Neural cell (in vitro differentiated cells): ENCODE results near the gene KRTAP10-5. TPM values are rescaled to one million over a fixed set of nuclear protein-coding genes. Genes with fewer than 3 reads are reported as not detected.

ENCODE experiments used
- H2AFZ ChIP-seq: fragments of 200-600, 300-800 bp; sonication (generic), shearing (Covaris generic); 2 replicates; pipeline ENCODE4 v1.6.0; 2014; ENCODE audit warnings: low read depth, mild to moderate bottlenecking, antibody characterized with exemption, low read length, moderate library complexity
- H3F3A ChIP-seq: fragments of 200-600 bp; shearing (Covaris generic); 2 replicates; pipeline ENCODE4 v1.6.1; 2016; ENCODE audit warnings: mild to moderate bottlenecking, moderate library complexity, mixed read lengths, antibody characterized with exemption, low read length; ENCODE audit not compliant: insufficient read depth, poor library complexity, severe bottlenecking
- H3K27ac ChIP-seq: fragments of 200-600, 300-800 bp; sonication (generic), shearing (Covaris generic); 2 replicates; pipeline ENCODE4 v1.5.1; 2014; ENCODE audit warnings: mild to moderate bottlenecking, low read length, moderate library complexity
- H3K27me3 ChIP-seq: fragments of 300-800, 200-600 bp; sonication (generic), shearing (Covaris generic); 2 replicates; pipeline ENCODE4 v1.6.0; 2014; ENCODE audit warnings: mild to moderate bottlenecking, low read depth, low read length, moderate library complexity; ENCODE audit not compliant: insufficient read depth
- H3K36me3 ChIP-seq: fragments of 300-800, 200-600 bp; sonication (generic), shearing (Covaris generic); 2 replicates; pipeline ENCODE4 v1.5.1; 2014; ENCODE audit warnings: mild to moderate bottlenecking, antibody characterized with exemption, low read length, moderate library complexity; ENCODE audit not compliant: insufficient read depth
- H3K4me2 ChIP-seq: fragments of 300-800, 200-600 bp; sonication (generic), shearing (Covaris generic); 2 replicates; pipeline ENCODE4 v1.6.0; 2014; ENCODE audit warnings: mild to moderate bottlenecking, low read length
- H3K4me3 ChIP-seq: fragments of 300-800, 200-600 bp; sonication (generic), shearing (Covaris generic); 2 replicates; pipeline ENCODE4 v1.5.1; 2014; ENCODE audit warnings: mild to moderate bottlenecking, low read length, moderate library complexity
- H3K79me2 ChIP-seq: fragments of 200-600 bp; shearing (Covaris generic); replicated peaks from 2 replicates; pipeline ENCODE4 v1.6.0; 2014; ENCODE audit warnings: mild to moderate bottlenecking, low read length, moderate library complexity; ENCODE audit not compliant: insufficient read depth
- H3K9ac ChIP-seq: fragments of 300-800, 200-600 bp; sonication (generic), shearing (Covaris generic); 2 replicates; pipeline ENCODE4 v1.6.1; 2016; ENCODE audit warnings: mild to moderate bottlenecking, low read length, mixed read lengths
- H3K9me2 ChIP-seq: fragments of 200-600 bp; shearing (Covaris generic); 2 replicates; pipeline ENCODE4 v1.6.1; 2016; ENCODE audit warnings: mild to moderate bottlenecking, low read length, mixed read lengths; ENCODE audit not compliant: insufficient read depth
- H3K9me3 ChIP-seq: fragments of 200-600, 300-800 bp; sonication (generic), shearing (Covaris generic); 2 replicates; pipeline ENCODE4 v1.6.1; 2016; ENCODE audit warnings: mild to moderate bottlenecking, mixed run types, low read length, moderate library complexity, mixed read lengths
- H4K20me1 ChIP-seq: fragments of 200-600 bp; shearing (Covaris generic); 2 replicates; pipeline ENCODE4 v1.6.1; 2016; ENCODE audit warnings: mild to moderate bottlenecking, mixed run types; ENCODE audit not compliant: insufficient read depth
- CTCF ChIP-seq: fragments of 450-650 bp; IDR thresholded peaks from 2 replicates; pipeline ENCODE4 v1.5.1; 2014; ENCODE audit warnings: antibody characterized with exemption, mild to moderate bottlenecking, moderate library complexity; ENCODE audit not compliant: poor library complexity, severe bottlenecking
- EP300 ChIP-seq: fragments of 450-650 bp; conservative IDR thresholded peaks from 2 replicates; pipeline ENCODE4 v1.6.1; 2014; ENCODE audit warnings: antibody characterized with exemption, mild to moderate bottlenecking, moderate library complexity; ENCODE audit not compliant: poor library complexity, severe bottlenecking
- EZH2 ChIP-seq: fragments of 200-600, 300-800 bp; shearing (Covaris generic), sonication (generic); IDR thresholded peaks from 2 replicates; pipeline ENCODE4 v1.6.1; 2014; ENCODE audit warnings: antibody characterized with exemption, low read length, borderline replicate concordance, mild to moderate bottlenecking; ENCODE audit not compliant: insufficient read depth, poor library complexity, severe bottlenecking
- MXI1 ChIP-seq: fragments of 450-650 bp; conservative IDR thresholded peaks from 2 replicates; pipeline ENCODE4 v1.6.1; 2014; ENCODE audit warnings: antibody characterized with exemption, mild to moderate bottlenecking; ENCODE audit not compliant: poor library complexity, severe bottlenecking
- POLR2AphosphoS5 ChIP-seq: IDR thresholded peaks from 2 replicates; pipeline ENCODE4 v1.6.1; 2012
- RAD21 ChIP-seq: fragments of 450-650 bp; conservative IDR thresholded peaks from 2 replicates; pipeline ENCODE4 v1.6.1; 2014; ENCODE audit warnings: antibody characterized with exemption, mild to moderate bottlenecking, moderate library complexity
- REST ChIP-seq: IDR thresholded peaks from 2 replicates; pipeline ENCODE4 v1.6.1; 2012; ENCODE audit warnings: borderline replicate concordance
- SMC3 ChIP-seq: fragments of 450-650 bp; conservative IDR thresholded peaks from 2 replicates; pipeline ENCODE4 v1.6.1; 2014; ENCODE audit warnings: antibody characterized with exemption, mild to moderate bottlenecking, moderate library complexity; ENCODE audit not compliant: poor library complexity
- TAF1 ChIP-seq: IDR thresholded peaks from 2 replicates; pipeline ENCODE4 v1.6.1; 2012; ENCODE audit warnings: low read depth
- polyA plus RNA-seq: library from polyadenylated mRNA; depleted of rRNA; stranded (reverse); fragments of >200 nt; gene quantifications from 2 replicates; pipeline ENCODE4 v1.2.3, GENCODE V29; 2014

Gene KRTAP10-5
- polyA plus RNA-seq, 1 donor from 2014 or later, result not detected

- no peak overlapping the region for H3K27ac ChIP-seq
- no peak overlapping the region for H2AFZ ChIP-seq
- H3K27me3 ChIP-seq, result no peaks in the 10 kb centered on the region
- H3K4me3 ChIP-seq, result no peak overlapping the region
- H3K9me2 ChIP-seq, result no peaks in the 10 kb centered on the region
- H3K9ac ChIP-seq, result no peak overlapping the region
- TF ChIP-seq MXI1 (no peak), POLR2AphosphoS5 (no peak), EZH2 (no peak), CTCF (no peak), TAF1 (no peak), EP300 (no peak), SMC3 (no peak), RAD21 (no peak), REST (no peak)
- no peaks in the 10 kb centered on the region for H3K79me2 ChIP-seq
- H4K20me1 ChIP-seq, result no peaks in the 10 kb centered on the region
- no peaks in the 10 kb centered on the region for H3F3A ChIP-seq
- H3K36me3 ChIP-seq, result no peaks in the 10 kb centered on the region
- H3K9me3 ChIP-seq, result no peaks in the 10 kb centered on the region
- no peak overlapping the region for H3K4me2 ChIP-seq
These were observed 35.1 kb upstream of the KRTAP10-5 start for GRCh38 chr21:44615466-44615865.

- H3K36me3 ChIP-seq, result no peaks in the 10 kb centered on the region
- no peaks in the 10 kb centered on the region for H4K20me1 ChIP-seq
- TF ChIP-seq SMC3 (no peak), MXI1 (no peak), TAF1 (no peak), EZH2 (no peak), EP300 (no peak), REST (no peak), CTCF (no peak), POLR2AphosphoS5 (no peak), RAD21 (no peak)
- H2AFZ ChIP-seq, result no peak overlapping the region
- H3K9me2 ChIP-seq, result no peaks in the 10 kb centered on the region
- H3K27ac ChIP-seq, result no peak overlapping the region
- no peaks in the 10 kb centered on the region for H3K9me3 ChIP-seq
- H3K27me3 ChIP-seq, result no peaks in the 10 kb centered on the region
- no peaks in the 10 kb centered on the region for H3F3A ChIP-seq
- H3K4me3 ChIP-seq, result no peak overlapping the region
- H3K9ac ChIP-seq, result no peak overlapping the region
- no peak overlapping the region for H3K4me2 ChIP-seq
- H3K79me2 ChIP-seq, result no peaks in the 10 kb centered on the region
These were observed 34.6 kb upstream of the KRTAP10-5 start for GRCh38 chr21:44614961-44615391.
